Vagina (tissue), 2 donors: ENCODE measurements around the gene MTERF4.

Experiments
- POLR2AphosphoS5 ChIP-seq, 2 donors: sonication (generic); formaldehyde crosslinking; IDR thresholded peaks; one replicate each; pipeline ENCODE4 v1.9.0; 2017; ENCODE audit warnings: antibody characterized with exemption in 2 of 2, mild to moderate bottlenecking in 2 of 2, low read depth in 1 of 2; ENCODE audit not compliant: insufficient read depth in 1 of 2
- TF ChIP-seq, protein P1 (sequence below), 3 experiments: fragments of 450-650 bp in 2 of 3; fragments of 200-600 bp in 1 of 3; sonication (generic) in 1 of 3; IDR thresholded peaks; one replicate each; pipeline ENCODE4 v1.5.1; 2017 to 2019; ENCODE audit warnings: antibody characterized with exemption in 3 of 3, mild to moderate bottlenecking in 2 of 3, moderate library complexity in 2 of 3

DNA sequence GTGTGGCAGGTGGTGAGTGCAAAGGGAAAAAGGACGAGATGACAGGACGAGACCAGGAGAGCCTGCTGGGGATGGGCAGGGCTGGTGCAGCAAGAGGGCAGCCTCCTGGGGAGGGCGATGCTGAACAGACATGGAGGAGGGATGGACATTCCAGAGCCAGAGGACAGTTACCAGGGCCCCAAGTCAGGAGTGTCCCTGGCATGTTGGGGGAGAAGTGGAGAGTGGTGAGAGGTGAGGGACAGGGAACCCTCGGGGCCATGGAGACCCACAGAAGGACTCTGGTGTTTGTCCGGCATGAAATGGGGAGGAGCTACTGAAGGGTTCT is 19.0 kb downstream of the MTERF4 start:
- no peak for TF ChIP-seq POLR2AphosphoS5 (IDR thresholded peaks at IDR 0.05; ENCODE audit: insufficient read depth in 1 of 2, low read depth in 1 of 2)
- TF ChIP-seq, protein P1, sequence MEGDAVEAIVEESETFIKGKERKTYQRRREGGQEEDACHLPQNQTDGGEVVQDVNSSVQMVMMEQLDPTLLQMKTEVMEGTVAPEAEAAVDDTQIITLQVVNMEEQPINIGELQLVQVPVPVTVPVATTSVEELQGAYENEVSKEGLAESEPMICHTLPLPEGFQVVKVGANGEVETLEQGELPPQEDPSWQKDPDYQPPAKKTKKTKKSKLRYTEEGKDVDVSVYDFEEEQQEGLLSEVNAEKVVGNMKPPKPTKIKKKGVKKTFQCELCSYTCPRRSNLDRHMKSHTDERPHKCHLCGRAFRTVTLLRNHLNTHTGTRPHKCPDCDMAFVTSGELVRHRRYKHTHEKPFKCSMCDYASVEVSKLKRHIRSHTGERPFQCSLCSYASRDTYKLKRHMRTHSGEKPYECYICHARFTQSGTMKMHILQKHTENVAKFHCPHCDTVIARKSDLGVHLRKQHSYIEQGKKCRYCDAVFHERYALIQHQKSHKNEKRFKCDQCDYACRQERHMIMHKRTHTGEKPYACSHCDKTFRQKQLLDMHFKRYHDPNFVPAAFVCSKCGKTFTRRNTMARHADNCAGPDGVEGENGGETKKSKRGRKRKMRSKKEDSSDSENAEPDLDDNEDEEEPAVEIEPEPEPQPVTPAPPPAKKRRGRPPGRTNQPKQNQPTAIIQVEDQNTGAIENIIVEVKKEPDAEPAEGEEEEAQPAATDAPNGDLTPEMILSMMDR (IDR thresholded peaks at IDR 0.05), result no peak
